Peyer's patch (tissue), 4 donors: ENCODE results near the gene OR51G2. TPM values are rescaled to one million over a fixed set of nuclear protein-coding genes. Genes with fewer than 3 reads are reported as not detected.

ENCODE experiments used
- DNase-seq, 3 donors: peaks; one replicate each; pipeline ENCODE4 v3.0.0-alpha.2; 2017 to 2019
- H3K27ac ChIP-seq, 4 donors: fragments of 200-600 bp; sonication (generic); one replicate each; pipeline ENCODE4 v1.5.1; 2016 to 2019
- H3K27me3 ChIP-seq, 2 donors: fragments of 200-600 bp; sonication (generic); one replicate each; pipeline ENCODE4 v1.5.1; 2019
- H3K36me3 ChIP-seq, 3 donors: fragments of 200-600 bp; sonication (generic); one replicate each; pipeline ENCODE4 v1.5.1; 2016 to 2019
- H3K4me1 ChIP-seq, 4 donors: fragments of 200-600 bp; sonication (generic); one replicate each; pipeline ENCODE4 v1.5.1; 2016 to 2019
- H3K4me3 ChIP-seq, 4 donors: fragments of 200-600 bp; sonication (generic); 1 replicate in 3 of 4; 2 replicates in 1 of 4; pipeline ENCODE4 v1.5.1; 2016 to 2019; ENCODE audit warnings: mild to moderate bottlenecking in 1 of 4
- H3K9me3 ChIP-seq, 4 donors: fragments of 200-600 bp; sonication (generic); one replicate each; pipeline ENCODE4 v1.5.1; 2016 to 2019; ENCODE audit warnings: mild to moderate bottlenecking in 1 of 4
- POLR2A ChIP-seq, 2 donors: fragments of 450-650 bp; IDR thresholded peaks; one replicate each; pipeline ENCODE4 v1.5.1; 2017; ENCODE audit warnings: antibody characterized with exemption in 2 of 2, mild to moderate bottlenecking in 2 of 2, moderate library complexity in 2 of 2
- total RNA-seq, 4 donors: library from RNA; depleted of rRNA; stranded (reverse); fragments of >200 nt; gene quantifications; one replicate each; pipeline ENCODE4 v1.1.0, GENCODE V29; 2016
- TF ChIP-seq, protein P1 (sequence below), 6 experiments: fragments of 450-650 bp in 4 of 6; fragments of 200-600 bp in 2 of 6; sonication (generic) in 1 of 6; IDR thresholded peaks; one replicate each; pipeline ENCODE4 v1.5.1; 2017 to 2019; ENCODE audit warnings: antibody characterized with exemption in 6 of 6, mild to moderate bottlenecking in 3 of 6, moderate library complexity in 1 of 6

OR51G2 gene
- total RNA-seq, 4 donors from 2014 or later, result not detected

DNA sequence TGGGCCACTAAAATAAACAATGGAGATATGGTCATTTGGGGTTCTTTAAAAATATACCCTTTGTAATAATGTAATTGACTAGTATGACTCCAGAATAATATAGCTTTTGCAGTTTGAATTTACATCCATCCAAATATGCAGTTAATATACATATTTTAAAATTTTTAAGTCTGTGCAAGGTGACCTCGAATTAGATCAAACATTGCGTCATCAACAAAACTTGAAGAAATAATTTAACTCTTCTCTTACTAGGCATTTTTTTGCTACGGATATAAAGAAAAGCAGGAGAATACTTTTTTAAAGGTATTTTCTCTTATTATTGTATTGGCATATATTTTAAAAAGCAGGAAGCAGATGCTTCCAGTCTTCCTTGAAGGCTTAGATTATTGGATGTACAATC, 17.6 kb upstream of the OR51G2 start:
- TF ChIP-seq, protein P1, sequence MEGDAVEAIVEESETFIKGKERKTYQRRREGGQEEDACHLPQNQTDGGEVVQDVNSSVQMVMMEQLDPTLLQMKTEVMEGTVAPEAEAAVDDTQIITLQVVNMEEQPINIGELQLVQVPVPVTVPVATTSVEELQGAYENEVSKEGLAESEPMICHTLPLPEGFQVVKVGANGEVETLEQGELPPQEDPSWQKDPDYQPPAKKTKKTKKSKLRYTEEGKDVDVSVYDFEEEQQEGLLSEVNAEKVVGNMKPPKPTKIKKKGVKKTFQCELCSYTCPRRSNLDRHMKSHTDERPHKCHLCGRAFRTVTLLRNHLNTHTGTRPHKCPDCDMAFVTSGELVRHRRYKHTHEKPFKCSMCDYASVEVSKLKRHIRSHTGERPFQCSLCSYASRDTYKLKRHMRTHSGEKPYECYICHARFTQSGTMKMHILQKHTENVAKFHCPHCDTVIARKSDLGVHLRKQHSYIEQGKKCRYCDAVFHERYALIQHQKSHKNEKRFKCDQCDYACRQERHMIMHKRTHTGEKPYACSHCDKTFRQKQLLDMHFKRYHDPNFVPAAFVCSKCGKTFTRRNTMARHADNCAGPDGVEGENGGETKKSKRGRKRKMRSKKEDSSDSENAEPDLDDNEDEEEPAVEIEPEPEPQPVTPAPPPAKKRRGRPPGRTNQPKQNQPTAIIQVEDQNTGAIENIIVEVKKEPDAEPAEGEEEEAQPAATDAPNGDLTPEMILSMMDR (IDR thresholded peaks at IDR 0.05), result no peak
- Histone ChIP-seq H3K27ac (no peak overlapping the region), H3K27me3 (no peaks in the 10 kb centered on the region), H3K36me3 (no peaks in the 10 kb centered on the region), H3K4me3 (no peak overlapping the region), H3K4me1 (no peaks in the 10 kb centered on the region), H3K9me3 (no peaks in the 10 kb centered on the region)
- DNase-seq, result no peak

DNA sequence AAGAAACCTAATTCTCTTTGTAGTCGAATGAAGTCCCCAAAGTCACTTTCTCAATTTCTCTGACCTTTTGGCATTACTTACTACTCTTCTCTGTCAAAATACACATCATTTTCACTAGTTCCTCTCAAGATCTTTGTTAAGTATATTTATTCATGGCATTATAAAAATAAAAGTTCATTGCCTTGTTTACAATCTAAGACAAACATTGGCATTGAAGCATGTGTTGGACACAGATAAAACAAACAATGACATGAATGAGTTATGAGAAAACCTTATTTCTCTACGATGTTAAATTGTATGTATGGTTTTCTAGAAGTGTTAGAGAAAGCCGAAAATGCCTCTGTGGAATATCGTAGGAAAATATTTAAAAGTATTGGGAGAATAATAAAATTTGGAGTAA, 13.6 kb upstream of the OR51G2 start:
- H3K27me3 ChIP-seq, result no peaks in the 10 kb centered on the region
- H3K27ac ChIP-seq, result no peak overlapping the region
- no peak for DNase-seq
- H3K9me3 ChIP-seq, result no peaks in the 10 kb centered on the region
- H3K36me3 ChIP-seq, result no peaks in the 10 kb centered on the region
- no peak overlapping the region for H3K4me3 ChIP-seq
- TF ChIP-seq, protein P1 (IDR thresholded peaks at IDR 0.05), result no peak
- no peak for TF ChIP-seq POLR2A (IDR thresholded peaks at IDR 0.05)
- no peaks in the 10 kb centered on the region for H3K4me1 ChIP-seq

DNA sequence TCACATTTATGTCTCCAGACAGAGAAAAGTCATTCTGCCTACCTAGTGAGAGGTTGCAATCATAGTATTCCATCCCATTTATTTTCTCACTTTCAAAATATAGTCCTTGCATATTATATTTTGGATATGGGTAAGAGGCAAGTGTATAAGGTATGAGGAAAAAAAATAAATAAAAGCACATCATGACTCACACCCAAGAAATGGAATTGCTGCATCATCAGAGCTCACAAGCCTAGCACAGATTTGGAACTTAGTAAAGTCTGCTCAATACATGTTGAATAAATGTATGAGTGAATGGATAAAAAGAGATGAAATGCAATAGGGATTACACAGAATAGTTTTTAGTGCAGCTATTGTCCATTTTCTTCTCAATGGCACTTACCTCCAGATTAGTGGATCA, 7.5 kb upstream of the OR51G2 start:
- no peaks in the 10 kb centered on the region for H3K4me1 ChIP-seq
- TF ChIP-seq, protein P1 (IDR thresholded peaks at IDR 0.05), result no peak
- no peak for TF ChIP-seq POLR2A (IDR thresholded peaks at IDR 0.05)
- no peak overlapping the region for H3K4me3 ChIP-seq
- no peaks in the 10 kb centered on the region for H3K27me3 ChIP-seq
- H3K36me3 ChIP-seq, result no peaks in the 10 kb centered on the region
- H3K27ac ChIP-seq, result no peak overlapping the region
- no peaks in the 10 kb centered on the region for H3K9me3 ChIP-seq
- no peak for DNase-seq

DNA sequence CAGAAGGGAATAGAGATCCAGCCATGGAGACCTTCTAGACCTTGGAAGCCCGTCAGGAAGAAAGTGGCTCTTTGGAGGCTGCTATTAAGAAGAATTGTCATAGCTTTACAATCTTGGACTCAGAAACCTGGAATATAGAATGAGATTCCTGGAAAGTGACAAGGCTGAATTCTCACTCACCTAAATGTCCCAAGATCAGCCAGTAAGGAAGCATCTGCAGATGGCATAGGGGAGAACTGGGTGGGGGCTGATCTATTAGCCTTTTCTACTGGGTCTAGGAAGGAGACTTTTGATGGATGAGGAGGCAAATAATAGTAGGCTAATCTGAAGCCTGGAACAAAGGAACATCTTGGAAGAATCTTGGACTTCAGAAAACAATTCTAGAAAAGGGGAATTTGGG, 5.1 kb upstream of the OR51G2 start, which contains the start of gene OR51G1:
Gene OR51G1 (minus strand): TSS at position 101 of the 400 bp plus-strand sequence. CDS start 0 bp downstream, at position 101.
- no peaks in the 10 kb centered on the region for H3K36me3 ChIP-seq
- no peaks in the 10 kb centered on the region for H3K4me1 ChIP-seq
- H3K4me3 ChIP-seq, result no peak within 1 kb of the TSS
- H3K9me3 ChIP-seq, result no peaks in the 10 kb centered on the region
- no peak within 1 kb of the TSS for H3K27ac ChIP-seq
- no peak for DNase-seq
- TF ChIP-seq, protein P1 (IDR thresholded peaks at IDR 0.05), result no peak
- no peak for TF ChIP-seq POLR2A (IDR thresholded peaks at IDR 0.05)
- H3K27me3 ChIP-seq, result no peaks in the 10 kb centered on the region

DNA sequence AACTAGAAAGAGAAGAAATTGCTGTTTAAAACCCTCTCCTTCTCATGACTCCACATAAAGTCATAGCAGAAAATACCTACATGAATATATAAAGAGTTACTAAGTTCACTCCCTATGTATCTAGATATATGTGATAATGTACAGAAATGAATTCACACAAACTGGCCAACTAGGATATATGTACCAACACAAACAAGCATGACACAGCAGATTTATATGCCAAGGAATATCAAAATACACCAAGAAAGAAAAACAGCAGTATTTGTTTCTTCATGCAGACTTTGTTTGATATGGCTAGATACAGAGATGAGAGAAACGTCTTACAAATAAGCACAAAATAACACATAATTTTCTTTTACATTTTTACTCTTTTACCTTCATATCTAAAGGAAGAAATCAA, 3.2 kb upstream of the OR51G2 start:
- TF ChIP-seq, protein P1 (IDR thresholded peaks at IDR 0.05), result no peak
- no peak for TF ChIP-seq POLR2A (IDR thresholded peaks at IDR 0.05)
- Histone ChIP-seq H3K27me3 (no peaks in the 10 kb centered on the region), H3K4me3 (no peak overlapping the region), H3K36me3 (no peaks in the 10 kb centered on the region), H3K9me3 (no peaks in the 10 kb centered on the region), H3K4me1 (no peaks in the 10 kb centered on the region), H3K27ac (no peak overlapping the region)
- DNase-seq, result no peak

DNA sequence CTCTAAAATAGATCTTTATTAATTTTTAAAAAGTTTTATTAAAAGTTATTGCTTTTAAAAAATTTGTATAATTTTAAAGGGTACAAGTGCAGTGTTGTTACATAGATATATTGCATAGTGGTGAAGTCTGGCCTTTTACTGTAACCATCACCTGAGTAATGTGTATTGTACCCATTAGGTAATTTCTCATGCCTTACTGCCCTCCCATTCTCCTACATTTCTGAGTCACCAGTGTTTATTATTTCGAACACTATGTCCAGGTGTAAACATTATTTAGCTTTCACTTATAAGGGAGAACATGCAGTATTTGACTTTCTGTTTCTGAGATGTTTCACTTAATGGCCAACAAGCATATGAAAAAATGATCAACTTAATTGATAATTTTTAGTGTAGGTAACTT, 2.6 kb upstream of the OR51G2 start:
- Histone ChIP-seq H3K27ac (no peak overlapping the region), H3K9me3 (no peaks in the 10 kb centered on the region), H3K27me3 (no peaks in the 10 kb centered on the region), H3K36me3 (no peaks in the 10 kb centered on the region), H3K4me1 (no peaks in the 10 kb centered on the region), H3K4me3 (no peak overlapping the region)
- no peak for DNase-seq
- TF ChIP-seq, protein P1 (IDR thresholded peaks at IDR 0.05), result no peak
- no peak for TF ChIP-seq POLR2A (IDR thresholded peaks at IDR 0.05)
